OCI-LY3 (cell line): Measurements from ENCODE around the gene SHISA4.

ENCODE experiments used
- EZH2phosphoT487 ChIP-seq: fragments of 200-600 bp; shearing (Covaris generic); IDR thresholded peaks from 2 replicates; pipeline ENCODE4 v1.6.1; 2018; ENCODE audit warnings: antibody characterized with exemption, mixed run types, low read depth
- TF ChIP-seq, protein P1 (sequence below): fragments of 200-600, 300-600 bp; sonication (generic); IDR thresholded peaks from 2 replicates; pipeline ENCODE4 v1.5.1; 2014; ENCODE audit warnings: antibody characterized with exemption, low read length, low read depth

DNA sequence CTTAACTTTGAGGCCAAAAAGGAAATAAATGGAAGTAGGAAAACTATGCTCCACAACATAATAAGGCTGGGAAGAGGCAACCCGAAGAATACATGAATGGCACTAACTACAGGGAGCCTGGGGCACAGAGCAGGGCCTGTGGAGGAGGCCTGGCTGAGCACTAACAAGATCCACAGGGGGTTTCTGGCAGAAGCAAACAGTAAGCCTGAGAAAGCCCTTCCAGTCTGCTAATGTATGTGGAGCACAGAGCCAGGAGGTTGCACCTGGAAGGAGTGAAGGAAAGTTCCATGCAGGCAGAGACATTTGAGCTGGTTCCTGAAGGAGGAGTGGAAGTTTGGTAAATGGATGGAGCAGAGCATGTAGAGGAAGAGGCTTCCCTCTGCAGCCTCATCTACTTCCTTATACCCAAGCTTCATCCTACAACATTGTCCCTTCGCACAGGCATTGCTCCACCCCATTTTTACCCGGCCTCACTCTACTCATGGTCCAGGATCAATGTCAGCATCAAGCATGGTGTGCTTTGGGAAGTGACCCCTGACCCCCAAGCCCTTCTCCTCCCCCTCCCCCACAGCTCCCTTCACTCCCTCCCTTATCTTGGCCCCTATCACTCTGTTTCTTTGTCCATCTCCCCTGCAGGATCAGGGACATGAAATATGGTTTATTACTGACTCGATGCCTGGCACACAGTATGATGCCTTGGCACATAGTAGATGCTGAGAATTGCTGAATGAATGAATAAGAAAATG is 23.3 kb downstream of the SHISA4 start:
- TF ChIP-seq, protein P1, sequence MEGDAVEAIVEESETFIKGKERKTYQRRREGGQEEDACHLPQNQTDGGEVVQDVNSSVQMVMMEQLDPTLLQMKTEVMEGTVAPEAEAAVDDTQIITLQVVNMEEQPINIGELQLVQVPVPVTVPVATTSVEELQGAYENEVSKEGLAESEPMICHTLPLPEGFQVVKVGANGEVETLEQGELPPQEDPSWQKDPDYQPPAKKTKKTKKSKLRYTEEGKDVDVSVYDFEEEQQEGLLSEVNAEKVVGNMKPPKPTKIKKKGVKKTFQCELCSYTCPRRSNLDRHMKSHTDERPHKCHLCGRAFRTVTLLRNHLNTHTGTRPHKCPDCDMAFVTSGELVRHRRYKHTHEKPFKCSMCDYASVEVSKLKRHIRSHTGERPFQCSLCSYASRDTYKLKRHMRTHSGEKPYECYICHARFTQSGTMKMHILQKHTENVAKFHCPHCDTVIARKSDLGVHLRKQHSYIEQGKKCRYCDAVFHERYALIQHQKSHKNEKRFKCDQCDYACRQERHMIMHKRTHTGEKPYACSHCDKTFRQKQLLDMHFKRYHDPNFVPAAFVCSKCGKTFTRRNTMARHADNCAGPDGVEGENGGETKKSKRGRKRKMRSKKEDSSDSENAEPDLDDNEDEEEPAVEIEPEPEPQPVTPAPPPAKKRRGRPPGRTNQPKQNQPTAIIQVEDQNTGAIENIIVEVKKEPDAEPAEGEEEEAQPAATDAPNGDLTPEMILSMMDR: no peak
- TF ChIP-seq EZH2phosphoT487: no peak
